ENCODE measurements around the gene NDST1. TPM values are rescaled to one million over a fixed set of nuclear protein-coding genes. Genes with fewer than 3 reads are reported as not detected.

NDST1 gene
- total and polyA plus RNA-seq, 10 of the 15 experiments (the other 5 are each of a cell fraction or from before 2014, with no cell fraction given) = 0.20 to 53.5 (median 12.9) TPM

- no peak for TF ChIP-seq CHD4 (IDR thresholded peaks at IDR 0.05)
- no peak for TF ChIP-seq GABPA (IDR thresholded peaks at IDR 0.05; ENCODE audit: low read depth)
- no peak for TF ChIP-seq TCF7 (IDR thresholded peaks at IDR 0.05; ENCODE audit: borderline replicate concordance)
Observed at GRCh38 chr5:150574818-150575547, 67.1 kb downstream of the NDST1 start (continued).

- intact Hi-C loops (cut with micrococcal nuclease; ENCODE audit: unreplicated experiment) = no loop called here
- no peak for FAIRE-seq
Observed at GRCh38 chr5:150575745-150576448, 68.0 kb downstream of the NDST1 start.

More at GRCh38 chr5:150575745-150576448, 68.0 kb downstream of the NDST1 start:
- 36% methylated on average over 11 of the region's 11 CpGs for WGBS (ENCODE audit: insufficient coverage, insufficient replicate concordance, low lambda C conversion rate, missing lambda C conversion rate)
- SMC1A ChIA-PET (ENCODE audit: uncharacterized antibody, unreplicated experiment) = interaction anchor here (1.3 kb wide), 1 partner anchor 12 kb away, joined by 3 read pairs; no protein-coding TSS in a partner anchor
- in situ Hi-C loops (cut with MboI) = no loop called here
- H3K4me3 ChIP-seq = no peak overlapping the region
- H3K79me2 ChIP-seq (ENCODE audit: control insufficient read depth, insufficient read depth, low read length) = no peaks in the 10 kb centered on the region
- POLR2A ChIA-PET = no interaction called here
- no TSS peak for BruUV-seq (replicated peaks)
- H3K9me3 ChIP-seq (replicated peaks; ENCODE audit: control insufficient read depth, insufficient read depth, low read length) = no peaks in the 10 kb centered on the region
- RAD21 ChIA-PET (ENCODE audit: unreplicated experiment) = no interaction called here
- CTCF ChIA-PET = interaction anchor here (1.0 kb wide), 1 partner anchor 16 kb away, joined by 4 read pairs; no protein-coding TSS in a partner anchor
- no peaks in the 10 kb centered on the region for H3K4me1 ChIP-seq (ENCODE audit: control insufficient read depth, insufficient read depth, low read length)
- H3K4me2 ChIP-seq (ENCODE audit: control insufficient read depth, insufficient read depth) = no peak overlapping the region
- DNase-seq (ENCODE audit: low read depth, low spot score) (no peak), ATAC-seq (no peak; the same call in 2 of the 3 replicates)
- no peaks in the 10 kb centered on the region; a peak in 1 of 4 replicates for H3K27me3 ChIP-seq (replicated peaks in 1 of 2; ENCODE audit: control insufficient read depth in 2 of 2, insufficient read depth in 2 of 2, low read length in 1 of 2)
- 0 out of 2 replicates have a peak, but pooled peaks have one; percentile 20 for TF ChIP-seq ZBTB33 (IDR thresholded peaks at IDR 0.05)
- no peak for TF ChIP-seq YY1 (IDR thresholded peaks at IDR 0.05; ENCODE audit: low read depth, low read length)
- TF ChIP-seq MLLT1 (IDR thresholded peaks at IDR 0.05) = no peak
- TF ChIP-seq CREM (IDR thresholded peaks at IDR 0.05; ENCODE audit: low read depth) = no peak
- no peak for TF ChIP-seq ESRRA (IDR thresholded peaks at IDR 0.05; ENCODE audit: low read length)
- H3K27ac ChIP-seq (ENCODE audit: control insufficient read depth, insufficient read depth) = no peak overlapping the region
- H3K9ac ChIP-seq (ENCODE audit: control insufficient read depth, insufficient read depth, low read length) = no peak overlapping the region
- no peaks in the 10 kb centered on the region for H4K20me1 ChIP-seq (ENCODE audit: control insufficient read depth, insufficient read depth)
- no peaks in the 10 kb centered on the region for H3K36me3 ChIP-seq (ENCODE audit: control insufficient read depth in 2 of 2, insufficient read depth in 2 of 2, low read length in 1 of 2)
- no peak overlapping the region for H2AFZ ChIP-seq (ENCODE audit: control insufficient read depth, low read depth, low read length)

All from GM12878 (cell line).